Mononuclear cell (primary cell): ENCODE results near the gene UBE2Z. TPM values are rescaled to one million over a fixed set of nuclear protein-coding genes. Genes with fewer than 3 reads are reported as not detected.
A peak's percentile ranks its signal among the peaks of the same experiment; 100 is the strongest.
"Not testable (repeated sequence)": the region's sequence is repeated elsewhere in the genome, so short reads cannot be mapped to it uniquely, and the experiment has no call there.

Experiments
- H3K27me3 ChIP-seq: 2 replicates; pipeline ENCODE4 v1.6.0; 2011; ENCODE audit warnings: low read length, control low read depth; ENCODE audit not compliant: insufficient read depth
- H3K4me1 ChIP-seq: 2 replicates; pipeline ENCODE4 v1.5.1; 2011; ENCODE audit warnings: mild to moderate bottlenecking, low read length, control low read depth; ENCODE audit not compliant: insufficient read depth
- H3K4me3 ChIP-seq: 2 replicates; pipeline ENCODE4 v1.5.1; 2011; ENCODE audit warnings: mild to moderate bottlenecking, low read length, moderate library complexity
- H3K9me3 ChIP-seq: 2 replicates; pipeline ENCODE4 v1.5.1; 2011; ENCODE audit warnings: low read depth, mild to moderate bottlenecking, control low read depth, low read length
- total RNA-seq: library from RNA; depleted of rRNA; stranded (reverse); fragments of >200 nt; gene quantifications from one replicate; pipeline ENCODE4 v1.2.3, GENCODE V29; 2012

UBE2Z gene
- total RNA-seq, 1 donor = 46.1 TPM

DNA sequence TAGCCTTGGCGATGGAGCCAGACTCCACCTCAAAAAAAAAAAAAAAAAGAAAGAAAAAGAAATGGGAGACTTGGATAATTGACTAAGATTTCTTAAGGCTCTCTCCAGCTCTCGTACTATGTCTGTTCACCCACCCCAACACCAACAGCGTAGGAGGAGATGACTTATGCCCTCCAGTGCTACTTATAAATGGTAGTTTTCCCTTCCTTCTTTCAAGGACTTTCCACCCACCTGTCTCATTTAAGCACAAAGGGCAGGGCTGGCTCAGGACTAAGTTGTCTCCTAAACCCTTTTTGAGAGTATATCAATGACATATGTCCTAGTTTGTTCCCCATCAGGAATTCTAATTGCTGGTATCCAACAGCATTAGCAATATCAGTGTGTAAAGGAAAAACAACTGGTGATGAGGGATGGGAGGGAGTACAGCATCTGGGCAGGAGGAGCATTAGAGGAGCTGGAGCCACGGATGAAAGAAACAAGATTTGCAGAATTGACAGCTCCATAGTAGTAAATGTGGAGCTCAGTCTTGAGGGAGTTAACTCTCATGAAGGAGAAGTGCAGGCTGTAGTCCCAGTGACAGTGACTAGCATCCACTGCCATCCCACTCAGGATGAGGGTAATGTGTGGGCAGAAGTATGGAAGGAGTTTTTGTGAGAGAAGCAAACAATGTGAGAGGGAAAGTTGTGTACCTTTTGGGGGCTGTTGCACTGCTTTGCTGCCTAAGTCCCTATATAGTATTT is 17.2 kb downstream of the UBE2Z start:
- Histone ChIP-seq H3K4me1 (no peaks in the 10 kb centered on the region), H3K4me3 (no peak overlapping the region), H3K9me3 (no peaks in the 10 kb centered on the region), H3K27me3 (no peaks in the 10 kb centered on the region)

GRCh38 chr17:48925991-48926342 is 17.8 kb downstream of the UBE2Z start:
- Histone ChIP-seq H3K27me3 (no peaks in the 10 kb centered on the region), H3K9me3 (no peaks in the 10 kb centered on the region), H3K4me3 (no peak overlapping the region), H3K4me1 (no peaks in the 10 kb centered on the region)

- Histone ChIP-seq H3K4me3 (no peak overlapping the region), H3K4me1 (no peaks in the 10 kb centered on the region), H3K9me3 (no peaks in the 10 kb centered on the region), H3K27me3 (no peaks in the 10 kb centered on the region)
Observed at GRCh38 chr17:48927978-48928745, 20.0 kb downstream of the UBE2Z start.

DNA sequence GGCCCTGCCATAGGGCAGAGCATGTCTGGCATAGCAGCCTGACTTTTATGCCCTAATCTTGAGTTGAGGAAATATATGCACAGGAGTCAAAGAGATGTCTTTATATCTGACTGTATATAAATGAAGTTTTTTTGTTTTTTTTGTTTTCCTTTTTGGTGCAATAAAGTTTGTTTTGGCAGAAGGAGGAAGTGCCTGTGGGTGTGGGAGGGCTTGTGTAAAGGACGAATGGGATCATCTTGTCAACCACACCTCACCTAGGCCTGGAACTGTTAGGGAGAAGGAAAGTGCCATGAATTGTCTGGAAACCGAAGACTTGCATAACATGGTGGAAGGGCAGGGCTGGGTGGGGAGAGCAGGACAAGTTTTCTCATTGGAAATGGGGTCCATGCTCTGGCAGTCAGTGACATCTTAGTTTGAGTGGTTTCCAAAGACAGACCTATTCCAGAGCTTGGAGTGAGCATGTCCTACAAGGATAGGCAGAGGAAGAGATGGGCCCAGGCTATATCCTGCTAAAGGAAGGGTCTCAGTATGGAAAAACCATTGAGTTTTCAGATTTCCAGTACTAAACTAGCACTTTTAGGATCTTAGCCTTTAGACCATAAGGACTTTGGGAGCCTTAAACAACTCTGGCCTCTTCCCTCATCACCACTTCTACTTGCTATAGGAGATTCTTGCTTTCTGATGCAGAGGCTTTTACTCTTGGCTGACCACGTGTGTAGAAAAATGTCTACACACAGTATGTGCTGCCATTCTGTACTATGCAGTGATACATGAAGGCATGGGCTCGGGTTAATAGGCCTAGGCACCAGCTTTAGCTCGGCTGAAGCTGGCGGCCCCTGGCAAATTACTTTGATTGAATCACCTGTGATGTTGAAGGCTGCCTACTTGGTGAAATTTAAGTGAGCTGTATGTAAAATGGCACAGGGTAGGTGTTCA is 20.9 kb downstream of the UBE2Z start:
- Histone ChIP-seq H3K4me1 (no peaks in the 10 kb centered on the region), H3K4me3 (no peak overlapping the region), H3K27me3 (no peaks in the 10 kb centered on the region), H3K9me3 (no peaks in the 10 kb centered on the region)

DNA sequence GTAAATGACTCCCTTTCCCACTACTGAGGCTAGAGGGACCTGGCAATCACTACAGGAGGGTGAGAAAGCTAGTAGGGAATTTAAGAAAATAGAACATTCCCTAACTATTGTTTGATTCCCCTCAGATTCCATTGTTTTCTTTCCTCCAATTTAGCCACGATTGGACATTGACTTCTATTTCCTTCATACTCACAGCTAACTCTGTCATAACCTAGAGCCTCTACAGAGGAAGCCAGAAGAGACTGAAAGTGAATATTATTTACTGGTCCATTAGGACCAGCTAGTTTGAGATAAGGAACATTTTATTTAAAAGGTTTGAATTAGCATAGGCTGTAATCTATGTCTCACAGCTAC is 21.6 kb downstream of the UBE2Z start:
- Histone ChIP-seq H3K4me1 (no peaks in the 10 kb centered on the region), H3K27me3 (no peaks in the 10 kb centered on the region), H3K4me3 (no peak overlapping the region), H3K9me3 (no peaks in the 10 kb centered on the region)

- Histone ChIP-seq H3K27me3 (no peaks in the 10 kb centered on the region), H3K9me3 (no peaks in the 10 kb centered on the region), H3K4me1 (no peaks in the 10 kb centered on the region), H3K4me3 (no peak overlapping the region)
Observed at GRCh38 chr17:48930435-48930873, 22.2 kb downstream of the UBE2Z start.

GRCh38 chr17:48933035-48933434 is 24.8 kb downstream of the UBE2Z start:
- H3K4me3 ChIP-seq = no peak overlapping the region
- no peaks in the 10 kb centered on the region for H3K4me1 ChIP-seq
- no peaks in the 10 kb centered on the region for H3K9me3 ChIP-seq
- no peaks in the 10 kb centered on the region for H3K27me3 ChIP-seq

DNA sequence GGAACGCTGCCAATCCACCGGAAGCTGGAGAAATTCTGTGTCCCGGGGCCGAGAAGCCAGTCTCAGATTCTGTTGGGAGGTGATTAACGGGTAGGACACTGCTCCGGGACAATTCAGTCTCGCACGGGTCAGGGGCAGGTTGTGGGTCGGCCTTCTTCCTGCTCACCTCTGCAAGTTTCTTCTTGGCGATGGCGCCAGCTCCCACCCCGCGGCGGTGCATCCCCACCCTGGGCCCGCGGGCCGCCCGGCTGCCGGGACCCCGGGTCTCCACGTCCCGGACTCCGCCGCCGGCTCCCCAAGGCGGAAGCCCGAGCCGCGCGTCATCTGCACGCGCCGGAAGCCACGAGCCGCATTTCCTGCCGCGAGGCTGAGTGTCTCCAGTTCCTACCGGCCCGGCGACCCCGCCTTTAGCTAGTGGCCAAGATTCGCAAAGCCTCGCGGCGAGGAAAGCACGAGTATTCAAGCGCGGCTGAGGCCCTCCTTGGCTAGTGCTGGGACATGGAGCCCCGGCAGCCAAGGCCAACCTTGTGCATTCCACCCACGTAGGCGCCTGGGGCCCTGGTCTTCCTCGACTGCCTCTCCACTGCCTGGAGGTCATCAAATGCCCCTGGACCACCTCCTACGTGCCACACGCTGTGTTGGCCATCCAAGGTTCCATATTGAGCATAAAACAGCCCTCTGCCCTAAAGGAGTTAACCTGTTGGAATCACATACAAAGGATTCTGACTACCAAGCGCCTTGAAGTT is 36.5 kb downstream of the UBE2Z start, which contains the start of gene SNF8:
Gene SNF8 (minus strand): TSS at position 328 of the 746 bp plus-strand sequence. CDS start 108 bp downstream, at position 220.
- Histone ChIP-seq H3K4me1 (peaks cover 29% of the 10 kb centered on the region), H3K9me3 (no peaks in the 10 kb centered on the region), H3K27me3 (no peaks in the 10 kb centered on the region), H3K4me3 (peak within 1 kb of the TSS; percentile 99)

DNA sequence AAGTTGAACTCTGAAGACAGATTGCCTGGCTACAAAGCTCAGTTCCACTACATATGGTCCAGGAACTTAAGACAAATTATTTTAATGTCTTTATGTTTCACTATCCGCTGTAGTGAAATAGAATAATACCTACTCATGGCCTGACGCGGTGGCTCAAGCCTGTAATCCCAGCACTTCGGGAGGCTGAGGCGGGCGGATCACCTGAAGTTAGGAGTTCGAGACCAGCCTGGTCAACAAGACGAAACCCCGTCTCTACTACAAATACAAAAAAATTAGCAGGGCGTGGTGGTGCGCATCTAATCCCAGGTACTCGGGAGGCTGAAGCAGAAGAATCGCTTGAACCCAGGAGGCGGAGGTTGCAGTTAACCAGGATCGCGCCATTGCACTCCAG is 37.0 kb downstream of the UBE2Z start:
- H3K4me1 ChIP-seq = peaks cover 29% of the 10 kb centered on the region
- H3K27me3 ChIP-seq, H3K9me3 ChIP-seq: not testable (repeated sequence)
- peak overlapping the region; percentile 99 for H3K4me3 ChIP-seq

DNA sequence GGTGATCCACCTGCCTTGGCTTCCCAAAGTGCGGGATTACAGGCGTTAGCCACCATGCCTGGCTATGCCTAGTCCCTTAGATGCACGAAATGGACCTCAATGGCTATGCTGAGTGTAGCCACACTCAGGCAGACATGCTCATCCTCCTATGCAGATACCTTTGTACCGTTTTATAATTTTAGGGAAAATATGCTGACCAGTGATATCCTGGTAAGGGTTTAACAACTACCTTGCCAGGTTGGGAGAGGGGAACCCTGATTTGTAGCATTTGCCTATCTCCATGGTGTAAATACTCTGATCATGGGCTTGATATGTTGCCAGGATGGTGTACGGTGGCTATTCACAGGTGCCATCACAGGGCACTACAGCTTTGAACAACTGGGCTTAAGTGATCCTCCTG is 43.4 kb downstream of the UBE2Z start:
- no peaks in the 10 kb centered on the region for H3K4me1 ChIP-seq
- no peaks in the 10 kb centered on the region for H3K27me3 ChIP-seq
- H3K4me3 ChIP-seq = no peak overlapping the region
- no peaks in the 10 kb centered on the region for H3K9me3 ChIP-seq

GRCh38 chr17:48952904-48953303 is 44.7 kb downstream of the UBE2Z start:
- no peaks in the 10 kb centered on the region for H3K27me3 ChIP-seq
- no peaks in the 10 kb centered on the region for H3K9me3 ChIP-seq
- H3K4me1 ChIP-seq = no peaks in the 10 kb centered on the region
- no peak overlapping the region for H3K4me3 ChIP-seq

GRCh38 chr17:48954300-48954755 is 46.1 kb downstream of the UBE2Z start:
- Histone ChIP-seq H3K9me3 (no peaks in the 10 kb centered on the region), H3K4me1 (no peaks in the 10 kb centered on the region), H3K27me3 (no peaks in the 10 kb centered on the region), H3K4me3 (no peak overlapping the region)

- Histone ChIP-seq H3K9me3 (no peaks in the 10 kb centered on the region), H3K4me1 (no peaks in the 10 kb centered on the region), H3K27me3 (peaks cover 11% of the 10 kb centered on the region), H3K4me3 (no peak overlapping the region)
Observed at GRCh38 chr17:48960834-48961515, 52.8 kb downstream of the UBE2Z start.
